ENCODE data around the gene TFF3.

The TFF3 gene

DNA sequence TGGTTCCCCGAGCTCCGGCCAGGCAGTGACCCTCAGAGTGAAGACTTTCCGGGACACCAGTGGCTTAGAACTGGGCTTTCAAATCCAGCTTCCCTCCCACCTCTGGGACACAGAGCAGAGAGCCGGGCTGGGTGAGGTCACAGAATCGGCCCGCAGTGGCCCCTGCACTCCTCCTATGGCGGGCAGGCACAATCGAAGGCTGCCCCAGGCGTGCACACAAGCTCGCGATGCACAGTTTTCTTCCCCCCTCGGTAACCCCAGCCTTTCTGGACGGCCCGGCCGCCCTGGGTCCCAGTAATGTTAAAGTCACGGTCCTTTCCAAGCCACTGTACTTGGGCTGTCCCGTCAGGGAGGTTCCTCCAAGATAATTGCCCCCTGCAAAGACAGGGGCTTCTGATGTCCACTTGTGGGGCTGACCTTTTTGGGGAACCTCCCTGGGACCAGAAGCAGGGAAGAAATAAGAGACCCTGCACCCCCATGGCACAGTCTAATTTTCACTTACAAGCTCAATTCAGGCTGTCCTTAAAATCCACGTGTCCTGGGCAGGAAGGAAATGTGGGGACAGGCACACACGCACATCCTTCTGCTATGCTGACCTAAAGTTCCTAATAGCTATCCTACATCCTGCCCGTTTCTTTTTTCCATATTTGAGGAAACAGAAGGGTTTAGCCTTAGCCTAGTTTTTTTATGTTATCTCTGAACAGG, 13.7 kb downstream of the TFF3 start:
- Histone ChIP-seq H3K27me3 (peaks cover 0 to 41% of the 10 kb centered on the region in 2 donors), H3K4me1 (no peaks in the 10 kb centered on the region), H3K4me3 (no peak overlapping the region), H3K27ac (no peak overlapping the region), H3K9me3 (no peaks in the 10 kb centered on the region), H3K36me3 (peaks cover 0 to 4% (median 0%) of the 10 kb centered on the region in 3 donors)
- intact Hi-C loops (cut with DNase I; ENCODE audit: low total_unique reads), result no loop called here
- no peak for TF ChIP-seq CTCF (IDR thresholded peaks at IDR 0.05)
- DNase-seq, result no peak

GRCh38 chr21:42300956-42301355, 14.3 kb downstream of the TFF3 start:
- intact Hi-C loops (cut with DNase I; ENCODE audit: low total_unique reads), result no loop called here
- H3K27ac ChIP-seq, result no peak overlapping the region
- H3K36me3 ChIP-seq, result peaks cover 0 to 5% (median 0%) of the 10 kb centered on the region in 3 donors
- H3K9me3 ChIP-seq, result no peaks in the 10 kb centered on the region
- DNase-seq, result no peak
- no peaks in the 10 kb centered on the region for H3K4me1 ChIP-seq
- H3K4me3 ChIP-seq, result no peak overlapping the region
- no peak for TF ChIP-seq CTCF (IDR thresholded peaks at IDR 0.05)
- H3K27me3 ChIP-seq, result peaks cover 0 to 36% of the 10 kb centered on the region in 2 donors

- H3K36me3 ChIP-seq, result peaks cover 0 to 5% (median 0%) of the 10 kb centered on the region in 3 donors
- H3K9me3 ChIP-seq, result no peaks in the 10 kb centered on the region
- DNase-seq, result no peak
- no peak for TF ChIP-seq CTCF (IDR thresholded peaks at IDR 0.05)
- intact Hi-C loops (cut with DNase I; ENCODE audit: low total_unique reads), result no loop called here
- H3K4me1 ChIP-seq, result no peaks in the 10 kb centered on the region
- H3K27me3 ChIP-seq, result peaks cover 0 to 27% of the 10 kb centered on the region in 2 donors
- no peak overlapping the region for H3K27ac ChIP-seq
- no peak overlapping the region for H3K4me3 ChIP-seq
Measured at GRCh38 chr21:42300045-42300583, 15.1 kb downstream of the TFF3 start.

DNA sequence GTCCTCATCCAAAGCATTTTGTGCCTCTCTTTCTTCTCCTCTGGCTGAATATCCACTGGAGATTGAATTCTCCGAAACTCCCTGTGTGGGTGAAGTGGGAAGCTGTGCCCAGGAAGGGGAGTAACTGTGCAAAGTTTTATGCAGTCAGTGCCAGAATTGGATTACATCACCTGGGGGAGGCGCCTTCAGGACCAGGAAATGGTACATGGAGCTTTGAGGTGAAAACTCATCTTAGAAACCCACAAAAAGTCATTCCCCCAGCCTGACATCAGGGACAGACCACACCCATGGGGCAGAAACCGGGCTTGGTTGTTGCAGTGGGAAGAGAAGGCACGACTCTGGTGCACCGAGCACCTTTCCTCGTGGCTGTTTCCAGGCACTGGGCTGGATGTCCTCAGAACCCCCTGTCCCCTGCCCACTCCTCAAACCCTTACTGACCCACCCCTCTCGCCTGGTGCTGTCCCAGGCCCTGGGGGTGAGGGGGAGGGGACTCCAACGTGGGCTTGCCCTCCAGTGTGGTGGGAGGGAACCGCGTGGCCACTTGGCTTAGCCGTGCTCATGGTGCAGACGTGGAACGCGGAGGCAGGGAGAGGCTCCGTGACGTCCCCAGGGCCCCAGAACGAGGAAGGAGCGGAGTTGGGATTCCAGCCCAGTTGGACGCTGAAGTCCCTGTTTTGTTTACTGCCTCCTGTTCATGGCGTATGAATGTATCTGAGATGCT, 15.7 kb downstream of the TFF3 start:
- Histone ChIP-seq H3K27ac (no peak overlapping the region), H3K9me3 (no peaks in the 10 kb centered on the region), H3K4me1 (no peaks in the 10 kb centered on the region), H3K4me3 (no peak overlapping the region), H3K36me3 (peaks cover 0 to 7% (median 0%) of the 10 kb centered on the region in 3 donors), H3K27me3 (peaks cover 0 to 24% of the 10 kb centered on the region in 2 donors)
- intact Hi-C loops (cut with DNase I; ENCODE audit: low total_unique reads), result no loop called here
- no peak for TF ChIP-seq CTCF (IDR thresholded peaks at IDR 0.05)
- DNase-seq, result no peak

DNA sequence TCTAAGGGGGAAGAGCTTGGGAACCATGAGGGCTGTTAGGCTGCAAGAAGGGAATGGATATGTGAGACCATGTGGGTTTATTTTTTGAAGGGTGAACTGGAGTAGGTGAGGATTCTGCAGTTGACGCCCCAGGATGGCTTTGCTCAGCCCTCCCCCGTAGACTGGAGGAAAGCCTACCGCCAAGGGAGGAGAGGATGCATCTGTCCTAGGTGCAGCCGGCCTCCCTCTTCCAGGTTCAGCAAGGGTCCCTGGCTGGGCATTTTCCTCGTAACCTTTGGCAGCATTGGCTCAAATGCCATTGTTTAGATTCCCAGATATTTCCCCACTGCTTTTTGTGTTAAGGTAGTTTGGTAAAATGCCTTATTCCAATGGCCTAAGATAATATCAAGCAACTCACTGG, 16.6 kb downstream of the TFF3 start:
- intact Hi-C loops (cut with DNase I; ENCODE audit: low total_unique reads), result no loop called here
- Histone ChIP-seq H3K36me3 (peaks cover 0 to 15% (median 0%) of the 10 kb centered on the region in 3 donors), H3K9me3 (no peaks in the 10 kb centered on the region), H3K4me1 (no peaks in the 10 kb centered on the region), H3K27ac (no peak overlapping the region), H3K4me3 (no peak overlapping the region), H3K27me3 (peaks cover 0 to 32% of the 10 kb centered on the region in 2 donors)
- no peak for TF ChIP-seq CTCF (IDR thresholded peaks at IDR 0.05)
- DNase-seq, result no peak
